Measurements from ENCODE around the gene FUT4. TPM values are rescaled to one million over a fixed set of nuclear protein-coding genes. Genes with fewer than 3 reads are reported as not detected.

Gene FUT4
- total RNA-seq, 4 donors from 2014 or later = 3.8 to 7.4 (median 6.0) TPM

DNA sequence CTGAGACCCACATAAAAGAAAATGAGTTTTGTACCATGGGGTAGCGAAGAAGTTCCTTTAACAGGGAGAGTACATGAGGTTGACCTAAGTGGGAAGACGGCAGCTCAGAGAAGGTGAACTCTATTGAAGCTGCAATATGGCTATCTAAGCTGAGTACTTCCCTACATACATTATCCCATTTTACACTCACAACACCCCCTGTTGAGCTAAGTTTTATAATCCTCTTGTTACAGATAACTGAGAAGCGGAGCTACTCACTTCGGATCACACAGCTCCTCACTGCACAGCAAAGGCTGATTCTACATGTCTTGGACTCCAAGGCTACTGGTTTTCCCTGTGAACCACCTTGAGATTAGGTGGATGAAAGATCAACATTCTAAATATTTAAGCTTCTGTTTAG, 15.2 kb downstream of the FUT4 start:
- Histone ChIP-seq H3K36me3 (no peaks in the 10 kb centered on the region), H3K27ac (no peak overlapping the region), H3K27me3 (no peaks in the 10 kb centered on the region), H3K4me3 (replicated peaks in 1 of 3) (no peak overlapping the region), H3K4me1 (peaks cover 0 to 7% of the 10 kb centered on the region in 2 donors), H3K9me3 (no peaks in the 10 kb centered on the region)
- intact Hi-C loops (cut with DNase I) = no loop called here
- no peak for TF ChIP-seq POLR2A (IDR thresholded peaks at IDR 0.05)
- TF ChIP-seq, protein P1, sequence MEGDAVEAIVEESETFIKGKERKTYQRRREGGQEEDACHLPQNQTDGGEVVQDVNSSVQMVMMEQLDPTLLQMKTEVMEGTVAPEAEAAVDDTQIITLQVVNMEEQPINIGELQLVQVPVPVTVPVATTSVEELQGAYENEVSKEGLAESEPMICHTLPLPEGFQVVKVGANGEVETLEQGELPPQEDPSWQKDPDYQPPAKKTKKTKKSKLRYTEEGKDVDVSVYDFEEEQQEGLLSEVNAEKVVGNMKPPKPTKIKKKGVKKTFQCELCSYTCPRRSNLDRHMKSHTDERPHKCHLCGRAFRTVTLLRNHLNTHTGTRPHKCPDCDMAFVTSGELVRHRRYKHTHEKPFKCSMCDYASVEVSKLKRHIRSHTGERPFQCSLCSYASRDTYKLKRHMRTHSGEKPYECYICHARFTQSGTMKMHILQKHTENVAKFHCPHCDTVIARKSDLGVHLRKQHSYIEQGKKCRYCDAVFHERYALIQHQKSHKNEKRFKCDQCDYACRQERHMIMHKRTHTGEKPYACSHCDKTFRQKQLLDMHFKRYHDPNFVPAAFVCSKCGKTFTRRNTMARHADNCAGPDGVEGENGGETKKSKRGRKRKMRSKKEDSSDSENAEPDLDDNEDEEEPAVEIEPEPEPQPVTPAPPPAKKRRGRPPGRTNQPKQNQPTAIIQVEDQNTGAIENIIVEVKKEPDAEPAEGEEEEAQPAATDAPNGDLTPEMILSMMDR (IDR thresholded peaks at IDR 0.05) = no peak
- DNase-seq = no peak
- 97% methylated on average over 4 of the region's 4 CpGs for WGBS, 2 donors

DNA sequence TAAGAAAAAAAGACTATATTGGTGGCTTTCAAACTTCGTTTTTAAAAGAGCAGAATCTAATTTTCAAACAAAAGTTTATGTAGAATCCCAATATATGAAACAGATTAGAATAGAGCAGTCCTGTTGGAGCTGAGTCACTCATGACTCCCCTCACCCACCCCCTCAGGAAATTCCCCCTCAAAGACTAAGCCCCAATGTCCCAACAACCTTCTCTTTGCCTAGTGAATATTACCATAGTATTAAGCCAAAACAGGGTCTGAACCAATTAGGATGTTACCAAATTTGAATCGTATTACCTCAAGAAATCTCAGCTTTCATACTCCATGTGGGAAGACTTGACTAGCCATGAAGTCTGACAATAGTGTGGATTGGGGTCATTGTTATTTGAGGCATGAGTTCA, 15.6 kb downstream of the FUT4 start:
- peaks cover 0 to 7% of the 10 kb centered on the region in 2 donors for H3K4me1 ChIP-seq
- H3K36me3 ChIP-seq = no peaks in the 10 kb centered on the region
- no peak overlapping the region for H3K27ac ChIP-seq
- H3K27me3 ChIP-seq = no peaks in the 10 kb centered on the region
- no peak for DNase-seq
- intact Hi-C loops (cut with DNase I) = no loop called here
- WGBS, 2 donors = 91 to 94% methylated on average over 2 of the region's 2 CpGs
- no peak overlapping the region for H3K4me3 ChIP-seq (replicated peaks in 1 of 3)
- TF ChIP-seq POLR2A (IDR thresholded peaks at IDR 0.05) = no peak
- TF ChIP-seq, protein P1 (IDR thresholded peaks at IDR 0.05) = no peak
- H3K9me3 ChIP-seq = no peaks in the 10 kb centered on the region

DNA sequence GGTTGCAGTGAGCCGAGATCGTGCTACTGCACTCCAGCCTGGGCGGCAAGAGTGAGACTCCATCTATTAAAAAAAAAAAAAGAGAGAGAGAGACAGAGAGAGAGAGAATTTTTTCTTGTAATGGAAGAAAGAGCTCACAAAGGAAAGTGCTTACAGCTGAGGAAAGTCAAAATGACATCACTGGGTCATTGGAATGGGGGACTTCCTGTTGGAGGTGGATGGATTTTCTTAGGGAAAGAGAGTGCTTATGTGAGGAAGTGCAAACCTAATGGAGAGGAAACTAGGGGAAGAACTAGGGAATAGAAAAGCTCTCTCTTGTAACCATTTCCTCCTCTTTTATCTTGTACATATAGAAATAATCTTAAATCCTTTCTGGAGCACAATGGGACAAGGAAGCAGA, 17.1 kb downstream of the FUT4 start:
- Histone ChIP-seq H3K36me3 (no peaks in the 10 kb centered on the region), H3K9me3 (no peaks in the 10 kb centered on the region), H3K4me1 (peaks cover 0 to 7% of the 10 kb centered on the region in 2 donors), H3K27me3 (no peaks in the 10 kb centered on the region), H3K27ac (no peak overlapping the region), H3K4me3 (replicated peaks in 1 of 3) (no peak overlapping the region)
- TF ChIP-seq POLR2A (IDR thresholded peaks at IDR 0.05) = no peak
- TF ChIP-seq, protein P1 (IDR thresholded peaks at IDR 0.05) = no peak
- 94 to 97% methylated on average over 3 of the region's 3 CpGs for WGBS, 2 donors
- DNase-seq = no peak
- intact Hi-C loops (cut with DNase I) = no loop called here

DNA sequence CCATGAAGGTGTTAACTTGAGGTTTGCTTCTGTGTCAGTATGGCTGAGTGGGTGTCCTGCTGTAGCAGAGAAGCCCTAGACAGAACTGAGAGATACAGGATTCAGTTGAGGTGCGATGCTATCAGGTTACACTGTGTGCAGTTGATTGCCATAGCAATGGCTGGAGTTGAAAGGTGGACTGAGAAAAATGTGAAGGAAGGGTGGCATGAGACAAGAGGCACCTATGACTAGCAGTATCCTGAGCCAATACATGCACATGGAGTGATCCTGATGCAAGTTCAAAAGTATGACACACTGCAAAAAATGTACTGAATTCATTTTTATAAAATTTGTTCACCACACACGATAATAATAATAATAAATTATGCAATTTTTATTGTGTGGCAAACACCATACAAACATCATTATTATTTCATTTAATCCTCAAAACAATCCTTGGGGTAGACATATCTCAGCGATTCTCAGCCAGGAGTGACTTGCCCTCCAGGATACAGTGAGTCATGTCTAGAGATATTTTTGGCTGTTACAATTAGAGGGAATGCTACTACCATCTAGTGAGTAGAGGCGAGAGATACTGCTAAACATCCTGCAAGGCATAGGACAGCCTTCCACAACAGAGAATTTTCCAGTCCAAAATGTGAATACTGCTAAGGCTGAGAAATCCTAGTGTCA, 19.6 kb downstream of the FUT4 start:
- Histone ChIP-seq H3K4me3 (replicated peaks in 1 of 3) (no peak overlapping the region), H3K36me3 (no peaks in the 10 kb centered on the region), H3K27ac (no peak overlapping the region), H3K9me3 (no peaks in the 10 kb centered on the region), H3K27me3 (no peaks in the 10 kb centered on the region), H3K4me1 (peaks cover 0 to under 1% of the 10 kb centered on the region in 2 donors)
- no peak for DNase-seq
- 71 to 76% methylated on average over 4 of the region's 4 CpGs for WGBS, 2 donors
- intact Hi-C loops (cut with DNase I) = no loop called here
- no peak for TF ChIP-seq POLR2A (IDR thresholded peaks at IDR 0.05)
- TF ChIP-seq, protein P1 (IDR thresholded peaks at IDR 0.05) = no peak

DNA sequence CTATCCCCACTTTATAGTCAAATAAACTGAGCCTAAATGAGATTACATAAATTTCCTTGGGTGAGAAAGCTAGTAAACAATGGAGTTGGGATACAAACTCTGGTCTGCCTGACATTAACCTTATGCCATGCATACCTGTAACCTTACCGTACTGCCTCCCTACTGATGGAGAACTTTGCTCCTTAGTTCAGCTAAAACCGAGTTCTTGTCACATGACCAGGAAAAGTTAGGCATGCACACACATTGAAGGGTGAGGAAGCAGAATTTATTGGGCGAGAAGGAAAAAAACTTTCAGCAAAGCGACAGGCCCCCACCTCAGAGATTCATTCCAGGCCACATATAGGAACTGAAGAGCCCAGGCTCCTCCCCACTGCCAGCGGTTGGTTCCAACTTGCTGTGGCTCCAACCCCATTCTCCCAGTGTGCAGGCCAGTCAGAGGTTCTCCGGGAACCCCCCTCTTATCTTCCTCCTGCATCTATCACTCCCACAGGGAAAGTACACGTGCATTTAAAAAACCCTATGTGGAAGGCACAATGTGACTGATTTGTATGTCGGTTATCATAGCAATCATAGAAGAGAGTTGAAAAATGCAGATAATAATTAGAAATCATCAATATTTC, 20.2 kb downstream of the FUT4 start:
- Histone ChIP-seq H3K4me3 (replicated peaks in 1 of 3) (no peak overlapping the region), H3K36me3 (no peaks in the 10 kb centered on the region), H3K27me3 (no peaks in the 10 kb centered on the region), H3K4me1 (no peaks in the 10 kb centered on the region), H3K9me3 (no peaks in the 10 kb centered on the region), H3K27ac (no peak overlapping the region)
- DNase-seq = no peak
- TF ChIP-seq, protein P1 (IDR thresholded peaks at IDR 0.05) = no peak
- no peak for TF ChIP-seq POLR2A (IDR thresholded peaks at IDR 0.05)
- intact Hi-C loops (cut with DNase I) = no loop called here
- 81 to 90% methylated on average over 8 of the region's 8 CpGs for WGBS, 2 donors

All from thyroid gland (tissue), 4 donors.